CD4-positive, alpha-beta T cell treated with Interleukin-2 at 100 ng/mL for 4 hours (primary cell): ENCODE measurements around the gene LSG1.
A peak's percentile ranks its signal among the peaks of the same experiment; 100 is the strongest.

Experiments used
- DNase-seq: peaks from one replicate; pipeline ENCODE4 v3.0.0-alpha.2; 2020; ENCODE audit warnings: low spot score

Gene LSG1

DNA sequence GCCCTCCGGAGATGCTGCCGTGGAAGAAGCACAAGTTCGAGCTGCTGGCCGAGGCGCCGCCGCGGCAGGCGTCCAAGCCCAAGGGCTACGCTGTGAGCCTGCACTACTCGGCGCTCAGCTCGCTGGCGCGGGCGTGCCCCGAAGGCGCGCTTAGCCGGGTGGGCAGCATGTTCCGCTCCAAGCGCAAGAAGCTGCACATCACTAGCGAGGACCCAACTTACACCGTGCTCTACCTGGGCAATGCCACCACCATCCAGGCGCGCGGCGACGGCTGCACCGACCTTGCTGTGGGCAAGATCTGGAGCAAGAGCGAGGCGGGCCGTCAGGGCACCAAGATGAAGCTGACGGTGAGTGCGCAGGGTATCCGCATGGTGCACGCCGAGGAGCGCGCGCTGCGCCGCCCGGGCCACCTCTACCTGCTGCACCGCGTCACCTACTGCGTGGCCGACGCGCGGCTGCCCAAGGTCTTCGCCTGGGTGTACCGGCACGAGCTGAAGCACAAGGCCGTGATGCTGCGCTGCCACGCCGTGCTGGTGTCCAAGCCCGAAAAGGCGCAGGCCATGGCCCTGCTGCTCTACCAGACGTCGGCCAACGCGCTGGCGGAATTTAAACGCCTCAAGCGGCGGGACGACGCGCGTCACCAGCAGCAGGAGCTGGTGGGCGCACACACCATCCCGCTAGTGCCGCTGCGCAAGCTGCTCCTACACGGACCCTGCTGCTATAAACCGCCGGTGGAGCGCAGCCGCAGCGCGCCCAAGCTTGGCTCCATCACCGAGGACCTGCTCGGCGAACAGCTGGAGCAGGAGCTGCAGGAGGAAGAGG, 15.0 kb upstream of the LSG1 start:
- no peak for DNase-seq

- DNase-seq, result no peak
Observed at GRCh38 chr3:194686414-194686815, 14.4 kb upstream of the LSG1 start.

DNA sequence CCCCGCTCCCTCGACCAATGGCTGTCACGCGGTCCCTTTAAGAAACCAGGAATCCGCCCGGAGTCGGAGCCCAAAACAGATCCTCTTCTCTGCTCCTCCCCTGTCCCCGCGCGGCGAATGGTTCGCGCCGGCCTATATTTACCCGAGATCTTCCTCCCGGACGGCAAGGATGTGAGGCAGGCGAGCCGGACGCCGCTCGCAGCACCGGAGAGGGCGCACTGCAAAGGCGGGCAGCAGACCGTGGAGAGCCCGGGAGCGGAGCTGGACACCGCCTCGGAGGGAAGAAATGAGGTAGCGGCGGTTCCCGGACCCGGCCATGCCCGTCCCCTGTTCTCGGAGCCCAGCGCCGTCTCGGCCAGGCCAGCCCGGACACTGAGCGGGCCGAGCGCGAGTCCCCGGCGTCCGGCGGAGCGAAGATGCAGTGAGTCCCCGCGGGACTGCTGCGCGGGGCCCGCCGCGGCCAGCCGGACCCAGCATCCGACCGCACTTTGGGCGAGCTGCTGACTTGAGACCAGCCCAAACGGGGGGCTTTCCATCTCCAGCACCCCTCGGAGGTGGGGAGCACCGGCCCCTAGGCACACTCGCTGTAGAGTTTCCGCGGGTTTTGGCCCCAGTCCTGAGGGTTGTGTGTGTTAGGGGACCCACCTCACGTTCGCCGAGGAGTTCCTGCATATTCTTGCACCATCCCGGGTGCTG, 13.9 kb upstream of the LSG1 start, which contains the start of gene FAM43A:
Gene FAM43A (plus strand): TSS at position 166 of the 696 bp plus-strand sequence. CDS start 944 bp downstream, outside the sequence.
- DNase-seq, result peak; percentile 85

- DNase-seq, result no peak
Observed at GRCh38 chr3:194685065-194685717, 13.2 kb upstream of the LSG1 start.

DNA sequence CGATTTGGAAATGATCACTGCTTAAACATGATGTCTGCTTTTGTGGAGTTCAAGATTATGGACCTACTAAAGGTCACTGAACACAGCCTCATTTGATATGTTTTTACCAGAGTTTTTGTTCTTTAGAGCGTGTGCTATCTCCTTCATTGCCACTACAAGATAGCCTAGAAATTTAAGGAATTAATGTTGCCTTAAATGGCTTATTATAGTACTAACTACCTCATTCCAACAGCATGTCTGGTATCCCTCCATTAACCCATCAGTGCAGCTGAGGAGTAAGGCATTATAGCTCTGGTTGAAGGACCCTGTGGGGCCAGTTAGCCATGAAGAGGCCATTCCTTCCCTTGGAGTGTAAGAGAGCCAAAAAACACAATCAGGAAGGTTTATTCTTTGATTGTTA, 11.4 kb upstream of the LSG1 start:
- DNase-seq, result no peak

- DNase-seq, result peak; percentile 75
Observed at GRCh38 chr3:194682694-194683310, 10.8 kb upstream of the LSG1 start.

DNA sequence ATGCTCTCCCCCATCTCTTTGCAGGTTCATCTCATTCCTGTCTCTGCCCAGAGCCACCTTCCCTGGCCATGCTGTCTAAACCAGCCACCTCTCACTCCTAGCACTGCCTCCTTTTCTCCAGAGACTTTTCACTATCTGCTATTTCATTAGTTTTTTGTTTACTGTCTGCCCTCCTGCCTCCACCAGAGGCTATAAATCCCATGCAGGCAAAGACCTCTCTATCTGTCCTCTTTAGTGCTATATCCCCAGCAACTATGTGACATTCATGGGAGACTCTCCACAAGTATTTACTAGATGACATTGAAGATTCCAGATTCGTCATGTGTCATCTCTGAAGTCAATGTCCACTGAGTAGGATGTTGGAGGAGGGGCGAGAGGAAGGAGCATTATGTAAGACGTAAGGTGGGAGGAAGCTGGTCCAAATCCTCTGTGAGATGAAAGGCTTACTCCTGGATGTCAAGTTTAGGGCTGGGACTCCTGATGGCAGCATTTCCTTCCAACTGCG, 10.2 kb upstream of the LSG1 start:
- no peak for DNase-seq

DNA sequence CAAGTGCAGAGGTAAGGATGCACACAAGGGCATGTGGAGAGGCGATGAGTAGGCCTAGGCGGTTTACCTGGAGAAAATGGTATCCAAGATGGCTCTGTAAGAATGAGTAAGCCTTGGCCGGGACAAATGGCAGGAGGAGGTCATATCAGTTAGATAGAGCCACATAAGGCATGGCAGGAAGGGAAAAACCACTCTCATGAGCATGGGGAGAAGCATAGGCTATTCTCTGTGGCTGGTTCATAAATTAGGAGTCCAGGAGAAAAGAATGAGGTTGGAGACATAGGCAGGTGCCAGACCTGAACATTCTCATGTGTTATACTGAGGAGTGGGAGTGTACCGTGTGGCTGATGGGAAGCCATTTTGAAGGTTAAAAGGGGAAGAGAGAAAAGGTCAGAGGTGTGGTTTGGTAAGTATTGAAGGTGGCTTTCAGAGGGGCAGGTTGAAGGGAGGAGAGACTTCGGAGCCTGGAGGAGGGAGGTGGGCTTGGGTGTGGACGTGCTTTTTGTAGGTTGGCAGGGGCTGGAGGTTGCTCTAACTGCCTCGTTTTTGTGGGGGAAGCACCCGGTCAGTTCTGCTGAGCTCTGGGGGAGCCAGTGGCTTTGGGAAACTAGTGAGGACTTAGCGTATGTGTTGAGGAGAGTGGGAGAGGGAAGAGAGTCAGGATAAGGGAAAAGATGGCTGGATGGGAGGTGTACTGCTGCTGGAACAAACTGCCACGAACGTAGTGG, 9.1 kb upstream of the LSG1 start:
- no peak for DNase-seq

DNA sequence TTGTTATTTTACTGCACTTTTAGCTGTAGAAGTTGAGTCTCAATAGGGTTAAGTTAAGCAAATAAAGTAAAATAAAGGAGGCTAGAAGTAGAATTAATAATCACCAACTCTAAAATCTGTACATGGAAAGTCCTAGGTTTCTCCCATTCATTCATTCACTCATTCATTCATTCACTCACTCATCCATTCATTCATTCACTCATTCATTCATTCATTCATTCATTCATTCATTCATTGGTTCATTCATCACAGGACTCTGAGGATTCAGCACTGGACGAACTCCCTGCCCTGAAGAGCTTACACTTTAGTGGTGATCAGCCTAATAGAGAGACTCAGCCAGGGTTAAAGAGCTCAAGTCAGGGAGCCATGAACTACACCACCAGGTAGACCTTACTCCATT, 4.5 kb upstream of the LSG1 start:
- no peak for DNase-seq

GRCh38 chr3:194675680-194676079, 3.7 kb upstream of the LSG1 start:
- DNase-seq, result no peak

DNA sequence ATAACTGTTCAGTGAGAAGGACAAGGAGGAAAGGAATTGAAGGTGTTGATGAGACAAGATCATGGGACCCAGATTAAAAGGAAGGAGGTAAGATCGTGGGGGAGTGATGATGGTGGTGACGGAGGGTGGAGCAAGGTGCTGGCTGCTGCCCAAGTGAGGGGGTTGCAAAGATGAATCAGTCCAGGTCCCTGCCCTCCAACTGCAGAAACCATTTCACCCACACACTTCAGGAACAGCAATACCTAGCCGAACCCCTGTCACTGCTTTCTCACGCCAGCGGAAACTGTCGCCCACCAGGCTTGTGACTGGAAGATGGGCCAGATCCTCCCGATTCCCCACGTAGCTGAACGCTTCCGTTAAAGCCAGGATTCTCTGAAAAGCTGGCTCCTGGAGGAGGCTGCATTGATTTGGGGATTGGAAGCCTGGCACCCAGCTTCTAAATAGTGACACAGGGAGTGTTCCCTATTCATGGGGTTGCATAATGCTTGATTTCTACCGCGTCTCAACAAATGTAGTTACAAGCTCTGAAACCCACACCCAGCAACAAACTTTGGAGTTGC, 3.2 kb upstream of the LSG1 start:
- DNase-seq, result no peak

- no peak for DNase-seq
Observed at GRCh38 chr3:194673761-194674160, 1.8 kb upstream of the LSG1 start.

DNA sequence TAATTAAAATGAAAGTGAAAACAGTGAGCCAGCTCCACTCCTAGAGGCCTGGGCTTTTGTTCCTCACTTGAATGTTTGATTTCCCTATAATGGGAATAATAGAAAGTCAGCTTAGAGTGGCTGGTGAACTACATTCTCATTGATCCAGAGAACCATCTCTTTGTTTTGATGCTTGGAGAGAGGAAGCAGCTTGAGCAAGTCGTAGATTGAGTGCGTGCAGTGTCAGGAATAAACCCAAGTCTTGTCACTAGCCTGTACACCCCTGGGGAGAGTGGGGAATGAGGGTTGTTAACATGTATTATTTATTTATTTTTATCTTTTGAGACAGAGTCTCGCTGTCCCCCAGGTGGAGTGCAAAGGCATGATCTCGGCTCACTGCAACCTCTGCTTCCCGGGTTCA, 885 bp upstream of the LSG1 start:
- DNase-seq, result no peak

DNA sequence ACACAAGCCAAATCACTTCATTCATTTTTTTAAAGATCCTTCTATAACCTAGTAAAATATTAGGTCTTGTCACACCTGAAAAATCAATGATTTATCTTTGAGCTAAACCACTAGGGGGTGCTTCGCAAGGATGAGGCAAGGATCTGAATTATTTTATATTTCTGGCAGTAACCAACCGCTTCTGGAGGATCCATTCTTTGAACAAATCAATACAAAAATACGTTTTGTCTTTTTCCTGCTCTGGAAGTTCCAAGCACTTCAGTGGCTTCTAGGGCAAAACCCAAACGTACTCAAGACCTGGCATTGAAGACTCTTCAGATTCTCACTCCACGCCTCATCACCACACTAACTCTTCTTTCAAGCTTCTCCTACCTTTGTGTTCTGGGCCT, 486 bp downstream of the LSG1 start:
- DNase-seq, result peak; percentile 63

GRCh38 chr3:194667363-194667762, 4.6 kb downstream of the LSG1 start:
- DNase-seq, result no peak

- no peak for DNase-seq
Observed at GRCh38 chr3:194664857-194665256, 7.1 kb downstream of the LSG1 start.

DNA sequence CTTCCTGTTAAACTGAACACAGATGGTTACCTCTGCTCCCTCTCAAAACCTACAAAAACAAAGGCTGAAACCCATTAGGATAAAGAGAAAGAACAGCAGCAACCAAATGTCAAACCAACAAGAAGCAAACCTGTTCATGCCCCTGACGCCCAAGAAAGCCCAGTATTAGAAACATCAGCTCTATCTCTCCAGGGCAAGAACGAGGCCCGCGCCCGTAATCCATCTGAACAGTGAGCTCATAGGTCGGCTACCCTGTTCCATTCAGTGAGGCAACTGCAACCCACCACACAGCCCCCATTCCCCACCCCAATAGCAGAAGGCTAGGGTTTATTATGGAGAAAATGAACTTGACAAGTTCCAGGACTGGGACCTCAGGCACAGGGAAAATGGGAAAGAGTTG, 10.0 kb downstream of the LSG1 start:
- DNase-seq, result no peak

GRCh38 chr3:194661374-194661773, 10.6 kb downstream of the LSG1 start:
- DNase-seq, result no peak

GRCh38 chr3:194659778-194660177, 12.2 kb downstream of the LSG1 start:
- no peak for DNase-seq

- no peak for DNase-seq
Observed at GRCh38 chr3:194658477-194659242, 13.3 kb downstream of the LSG1 start.

- no peak for DNase-seq
Observed at GRCh38 chr3:194657439-194657838, 14.6 kb downstream of the LSG1 start.
